A549 treated with Hydrocortisone at 1 μM for 4 hours (cell line): ENCODE results near the gene PANX3. TPM values are rescaled to one million over a fixed set of nuclear protein-coding genes. Genes with fewer than 3 reads are reported as not detected.

Source experiments
- total RNA-seq: library from RNA; stranded (reverse); fragments of 200-300 nt; extraction: Qiagen RNA extraction; gene quantifications from 5 replicates; pipeline ENCODE4 v1.2.3, GENCODE V29; 2022

PANX3 gene, protein sequence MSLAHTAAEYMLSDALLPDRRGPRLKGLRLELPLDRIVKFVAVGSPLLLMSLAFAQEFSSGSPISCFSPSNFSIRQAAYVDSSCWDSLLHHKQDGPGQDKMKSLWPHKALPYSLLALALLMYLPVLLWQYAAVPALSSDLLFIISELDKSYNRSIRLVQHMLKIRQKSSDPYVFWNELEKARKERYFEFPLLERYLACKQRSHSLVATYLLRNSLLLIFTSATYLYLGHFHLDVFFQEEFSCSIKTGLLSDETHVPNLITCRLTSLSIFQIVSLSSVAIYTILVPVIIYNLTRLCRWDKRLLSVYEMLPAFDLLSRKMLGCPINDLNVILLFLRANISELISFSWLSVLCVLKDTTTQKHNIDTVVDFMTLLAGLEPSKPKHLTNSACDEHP
- total RNA-seq: not detected in 5 replicates

DNA sequence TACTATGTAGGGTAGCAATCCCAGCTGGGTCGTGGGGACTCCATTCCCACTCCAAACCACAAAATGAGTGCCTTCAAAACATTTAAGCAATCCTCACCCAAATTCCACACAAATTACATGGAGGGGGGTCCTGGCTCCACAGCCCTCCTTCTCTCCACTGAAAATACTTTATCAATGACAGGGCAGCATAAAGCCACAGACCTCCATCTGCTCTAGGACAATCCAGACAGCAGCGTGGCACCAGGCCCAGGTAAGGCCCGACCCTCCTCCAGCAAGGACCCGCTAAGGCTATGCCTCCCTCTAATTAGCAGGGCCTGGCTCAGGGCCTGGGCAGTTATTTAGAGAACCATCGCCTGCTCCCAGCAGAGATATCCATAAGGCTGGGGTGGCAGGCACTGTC, at the start of gene PANX3:
TSS of gene PANX3 (plus strand) at position 365 of the 400 bp plus-strand sequence. CDS start 129 bp downstream, outside the sequence.

GRCh38 chr11:124569697-124570096, 41.5 kb upstream of the PANX3 start, which contains the start of gene OR8A1:
Gene OR8A1 (plus strand): TSS chr11:124569997. CDS start chr11:124570120, 123 bp downstream.

DNA sequence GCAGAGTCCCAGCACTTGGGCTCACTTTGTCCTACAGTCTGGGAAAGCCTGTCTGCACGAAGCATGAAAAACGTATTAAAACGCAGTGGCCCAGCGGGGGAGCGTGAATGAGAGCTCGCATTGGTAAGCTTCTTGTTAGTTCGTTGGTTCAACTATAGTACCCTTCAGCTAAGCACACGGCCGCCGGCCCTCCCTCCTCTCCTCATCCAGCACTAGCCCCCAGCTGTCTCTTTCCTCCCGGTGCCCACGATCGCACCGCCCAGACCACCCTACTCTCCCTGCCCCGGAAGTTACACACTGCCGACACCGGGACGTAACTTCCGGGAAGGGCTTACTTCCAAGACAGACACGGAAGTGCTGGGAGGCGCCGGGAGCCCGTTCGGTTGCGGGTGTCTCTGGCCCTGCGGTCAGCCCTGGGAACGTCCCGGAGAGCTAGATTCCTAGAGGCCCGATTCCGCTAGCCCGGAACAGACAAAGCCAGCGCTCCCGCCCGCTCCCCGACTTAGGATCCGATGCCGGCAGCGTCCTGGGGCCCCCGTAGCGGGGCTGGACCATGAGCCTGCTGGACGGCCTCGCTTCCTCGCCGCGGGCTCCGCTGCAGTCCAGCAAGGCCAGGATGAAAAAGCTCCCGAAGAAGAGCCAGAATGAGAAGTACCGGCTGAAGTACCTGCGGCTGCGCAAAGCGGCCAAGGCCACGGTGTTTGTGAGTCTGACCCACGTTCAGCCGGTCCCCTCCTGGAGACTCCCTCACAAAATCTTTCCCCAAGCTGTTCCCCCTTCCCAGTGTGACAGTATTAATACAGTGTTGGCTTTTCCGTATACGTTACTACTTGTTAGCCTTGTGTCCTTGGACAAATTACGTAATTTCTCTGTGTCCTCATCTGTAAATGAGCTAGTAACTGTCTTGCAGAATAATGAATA, 11.6 kb downstream of the PANX3 start, which contains the start of gene TBRG1:
TSS of gene TBRG1 (plus strand) at position 334 of the 921 bp plus-strand sequence. CDS start at position 554, 220 bp downstream.

Other genes starting within 250 kb of the PANX3 start
- gene OR8B2, start 226.9 kb upstream of the PANX3 start, total RNA-seq: not detected in 5 replicates
- not detected in 5 replicates for gene OR8B3, start 212.4 kb upstream of the PANX3 start, total RNA-seq
- not detected in 5 replicates for gene OR8B4, start 186.6 kb upstream of the PANX3 start, total RNA-seq
- gene OR8B8, start 165.7 kb upstream of the PANX3 start, total RNA-seq: not detected in 5 replicates
- not detected in 5 replicates for gene OR8B12, start 67.8 kb upstream of the PANX3 start, total RNA-seq
- gene OR8A1, start 41.4 kb upstream of the PANX3 start, total RNA-seq: not detected in 5 replicates
- 16.0 to 17.5 TPM (median 16.3 TPM) in 5 replicates for gene TBRG1, start 11.4 kb downstream of the PANX3 start, total RNA-seq
- gene SIAE, start 62.3 kb downstream of the PANX3 start, total RNA-seq: 14.3 to 15.8 TPM (median 15.0 TPM) in 5 replicates
- 16.2 to 24.4 TPM (median 18.4 TPM) in 5 replicates for gene SPA17, start 62.5 kb downstream of the PANX3 start, total RNA-seq
- 6.0 to 13.6 TPM (median 10.2 TPM) in 5 replicates for gene NRGN, start 128.5 kb downstream of the PANX3 start, total RNA-seq
- not detected in 5 replicates for gene VSIG2, start 140.8 kb downstream of the PANX3 start, total RNA-seq
- 10.4 to 14.2 TPM (median 13.1 TPM) in 5 replicates for gene ESAM, start 150.9 kb downstream of the PANX3 start, total RNA-seq
- gene MSANTD2, start 189.0 kb downstream of the PANX3 start, total RNA-seq: 5.4 to 6.1 TPM (median 5.7 TPM) in 5 replicates